Stomach (tissue), 4 donors: ENCODE data around the gene EBF3.

ENCODE experiments used
- EP300 ChIP-seq: sonication (generic); formaldehyde crosslinking; IDR thresholded peaks from one replicate; pipeline ENCODE4 v1.6.1; 2017; ENCODE audit warnings: antibody characterized with exemption
- POLR2A ChIP-seq, 4 donors: fragments of 450-650 bp; IDR thresholded peaks; one replicate each; pipeline ENCODE4 v1.6.1; 2016; ENCODE audit warnings: antibody characterized with exemption in 4 of 4, control low read depth in 2 of 4, mild to moderate bottlenecking in 1 of 4, moderate library complexity in 1 of 4
- POLR2AphosphoS5 ChIP-seq, 3 donors: sonication (generic); formaldehyde crosslinking; IDR thresholded peaks; one replicate each; pipeline ENCODE4 v1.6.1; 2016; ENCODE audit warnings: antibody characterized with exemption in 3 of 3
- TF ChIP-seq, protein P1 (sequence below), 7 experiments: fragments of 450-650 bp in 4 of 7; fragments of 200-600 bp in 3 of 7; sonication (generic) in 3 of 7; IDR thresholded peaks; one replicate each; pipeline ENCODE4 v1.5.1; 2016 to 2019; ENCODE audit warnings: antibody characterized with exemption in 7 of 7, control low read depth in 2 of 7, mild to moderate bottlenecking in 1 of 7

DNA sequence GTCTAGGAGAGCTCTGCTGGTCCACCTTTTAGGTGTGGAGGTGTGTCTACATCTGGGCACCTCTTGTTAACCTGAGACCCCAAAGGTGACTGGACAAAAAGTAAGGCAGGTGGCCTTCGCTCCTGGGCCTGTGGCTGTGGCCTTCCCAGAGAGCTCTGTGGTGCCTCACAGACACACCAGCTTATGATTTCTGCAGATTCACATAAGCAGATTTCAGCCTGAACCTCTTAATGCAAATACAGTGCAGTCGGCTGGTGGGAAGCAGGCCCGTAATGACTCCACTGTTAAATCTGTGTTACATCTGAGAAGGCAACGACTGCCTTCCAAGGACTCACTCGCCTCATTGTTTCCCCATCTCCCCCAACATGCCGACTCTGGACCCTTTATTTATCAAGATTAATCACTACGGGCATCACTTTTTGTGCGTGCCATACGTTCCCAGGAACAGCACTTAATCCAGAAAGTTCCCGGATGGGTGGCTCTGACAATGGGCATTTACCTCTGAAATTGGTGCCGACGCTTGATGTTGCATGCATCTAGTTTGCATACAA lies 119.8 kb downstream of the EBF3 start:
- no peak for TF ChIP-seq EP300
- TF ChIP-seq, protein P1, sequence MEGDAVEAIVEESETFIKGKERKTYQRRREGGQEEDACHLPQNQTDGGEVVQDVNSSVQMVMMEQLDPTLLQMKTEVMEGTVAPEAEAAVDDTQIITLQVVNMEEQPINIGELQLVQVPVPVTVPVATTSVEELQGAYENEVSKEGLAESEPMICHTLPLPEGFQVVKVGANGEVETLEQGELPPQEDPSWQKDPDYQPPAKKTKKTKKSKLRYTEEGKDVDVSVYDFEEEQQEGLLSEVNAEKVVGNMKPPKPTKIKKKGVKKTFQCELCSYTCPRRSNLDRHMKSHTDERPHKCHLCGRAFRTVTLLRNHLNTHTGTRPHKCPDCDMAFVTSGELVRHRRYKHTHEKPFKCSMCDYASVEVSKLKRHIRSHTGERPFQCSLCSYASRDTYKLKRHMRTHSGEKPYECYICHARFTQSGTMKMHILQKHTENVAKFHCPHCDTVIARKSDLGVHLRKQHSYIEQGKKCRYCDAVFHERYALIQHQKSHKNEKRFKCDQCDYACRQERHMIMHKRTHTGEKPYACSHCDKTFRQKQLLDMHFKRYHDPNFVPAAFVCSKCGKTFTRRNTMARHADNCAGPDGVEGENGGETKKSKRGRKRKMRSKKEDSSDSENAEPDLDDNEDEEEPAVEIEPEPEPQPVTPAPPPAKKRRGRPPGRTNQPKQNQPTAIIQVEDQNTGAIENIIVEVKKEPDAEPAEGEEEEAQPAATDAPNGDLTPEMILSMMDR (IDR thresholded peaks at IDR 0.05) = no peak
- no peak for TF ChIP-seq POLR2A (IDR thresholded peaks at IDR 0.05)
- no peak for TF ChIP-seq POLR2AphosphoS5 (IDR thresholded peaks at IDR 0.05)
